Aortic smooth muscle cell (primary cell): ENCODE measurements around the gene IL18RAP. TPM values are rescaled to one million over a fixed set of nuclear protein-coding genes. Genes with fewer than 3 reads are reported as not detected.

Experiments used
- total RNA-seq: library from RNA; depleted of rRNA; stranded (reverse); fragments of >200 nt; gene quantifications from 2 replicates; pipeline ENCODE4 v1.2.3, GENCODE V29; 2014

Gene IL18RAP, protein sequence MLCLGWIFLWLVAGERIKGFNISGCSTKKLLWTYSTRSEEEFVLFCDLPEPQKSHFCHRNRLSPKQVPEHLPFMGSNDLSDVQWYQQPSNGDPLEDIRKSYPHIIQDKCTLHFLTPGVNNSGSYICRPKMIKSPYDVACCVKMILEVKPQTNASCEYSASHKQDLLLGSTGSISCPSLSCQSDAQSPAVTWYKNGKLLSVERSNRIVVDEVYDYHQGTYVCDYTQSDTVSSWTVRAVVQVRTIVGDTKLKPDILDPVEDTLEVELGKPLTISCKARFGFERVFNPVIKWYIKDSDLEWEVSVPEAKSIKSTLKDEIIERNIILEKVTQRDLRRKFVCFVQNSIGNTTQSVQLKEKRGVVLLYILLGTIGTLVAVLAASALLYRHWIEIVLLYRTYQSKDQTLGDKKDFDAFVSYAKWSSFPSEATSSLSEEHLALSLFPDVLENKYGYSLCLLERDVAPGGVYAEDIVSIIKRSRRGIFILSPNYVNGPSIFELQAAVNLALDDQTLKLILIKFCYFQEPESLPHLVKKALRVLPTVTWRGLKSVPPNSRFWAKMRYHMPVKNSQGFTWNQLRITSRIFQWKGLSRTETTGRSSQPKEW
- total RNA-seq, result not detected in 2 replicates

DNA sequence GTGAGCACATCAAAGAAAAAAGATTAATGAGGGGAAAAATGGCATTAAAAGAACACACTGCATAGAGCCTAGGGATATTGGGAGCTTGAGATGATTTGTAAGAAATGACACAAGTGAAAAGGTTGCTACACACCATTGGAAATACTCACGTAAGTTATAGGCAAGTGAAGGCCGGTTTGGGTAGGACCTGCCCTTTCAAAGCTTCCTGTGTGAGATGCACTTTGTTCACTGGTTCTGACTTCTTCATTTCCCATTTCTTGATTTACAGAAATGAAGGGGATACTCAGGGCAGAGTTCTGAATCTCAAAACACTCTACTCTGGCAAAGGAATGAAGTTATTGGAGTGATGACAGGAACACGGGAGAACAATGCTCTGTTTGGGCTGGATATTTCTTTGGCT, at the start of gene IL18RAP:
IL18RAP (plus strand) TSS at position 251 of the 400 bp plus-strand sequence; CDS start at position 369, 118 bp downstream.

DNA sequence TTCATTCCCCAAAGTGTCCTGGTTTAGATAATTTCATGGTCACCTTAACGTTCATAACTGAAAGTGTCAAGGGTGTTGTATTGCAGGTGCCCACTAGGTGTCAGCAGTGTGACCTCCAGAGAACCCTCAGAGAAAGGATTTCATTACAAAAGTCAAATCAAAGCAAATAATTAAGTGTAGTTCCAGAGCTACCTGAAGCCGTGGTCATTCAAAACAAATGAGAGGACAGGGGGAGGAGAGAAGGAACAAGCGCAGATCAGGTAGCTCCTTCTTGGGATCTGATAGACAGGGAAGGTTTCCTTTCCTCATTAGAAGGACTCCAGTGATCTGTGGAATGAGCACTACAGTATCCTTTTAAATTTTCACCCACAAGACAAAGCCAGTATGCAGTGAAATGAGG, 50.1 kb downstream of the IL18RAP start, which contains the start of gene SLC9A4:
SLC9A4 (plus strand) TSS at position 207 of the 400 bp plus-strand sequence. CDS start 534 bp downstream, outside the sequence.

Other genes with a start within 250 kb of the IL18RAP start
- 0.81 and 2.2 TPM in 2 replicates for gene IL1RL2, start 236.1 kb upstream of the IL18RAP start, total RNA-seq
- 0.62 and 1.1 TPM in 2 replicates for gene IL1RL1, start 111.6 kb upstream of the IL18RAP start, total RNA-seq
- 0.75 and 1.5 TPM in 2 replicates for gene IL18R1, start 67.4 kb upstream of the IL18RAP start, total RNA-seq
- under 0.01 TPM in 1 of 2 replicates, not detected in the other for gene SLC9A4, start 50.1 kb downstream of the IL18RAP start, total RNA-seq
- gene SLC9A2, start 196.4 kb downstream of the IL18RAP start, total RNA-seq, result not detected in 2 replicates